Esophagus muscularis mucosa (tissue), 4 donors: ENCODE measurements around the gene MYO1C. TPM values are rescaled to one million over a fixed set of nuclear protein-coding genes. Genes with fewer than 3 reads are reported as not detected.

Source experiments
- DNase-seq: peaks from one replicate; pipeline ENCODE4 v3.0.0-alpha.2; 2017; ENCODE audit errors: extremely low spot score
- H3K27ac ChIP-seq, 4 donors: fragments of 200-600 bp; sonication (generic); replicated peaks in 1 of 4; 1 replicate in 3 of 4; 2 replicates in 1 of 4; pipeline ENCODE4 v1.5.1; 2016 to 2019; ENCODE audit warnings: mild to moderate bottlenecking in 1 of 4
- H3K27me3 ChIP-seq, 4 donors: fragments of 200-600 bp; sonication (generic); one replicate each; pipeline versions ENCODE4 v1.5.1 to v1.6.0; 2016 to 2019
- H3K36me3 ChIP-seq, 4 donors: fragments of 200-600 bp; sonication (generic); one replicate each; pipeline ENCODE4 v1.5.1; 2016 to 2019
- H3K4me1 ChIP-seq, 4 donors: fragments of 200-600 bp; sonication (generic); one replicate each; pipeline ENCODE4 v1.5.1; 2016 to 2019
- H3K4me3 ChIP-seq, 4 donors: fragments of 200-600 bp; sonication (generic); 1 replicate in 2 of 4; 2 replicates in 2 of 4; pipeline ENCODE4 v1.5.1; 2016 to 2019; ENCODE audit warnings: mild to moderate bottlenecking in 4 of 4, moderate library complexity in 1 of 4
- H3K9me3 ChIP-seq, 4 donors: fragments of 200-600 bp; sonication (generic); 1 replicate in 3 of 4; 2 replicates in 1 of 4; pipeline ENCODE4 v1.5.1; 2016 to 2019
- CTCF ChIP-seq, 3 experiments: fragments of 200-600 bp in 2 of 3; fragments of 450-650 bp in 1 of 3; sonication (generic) in 2 of 3; IDR thresholded peaks; one replicate each; pipeline ENCODE4 v1.5.1; 2017 to 2019; ENCODE audit warnings: antibody characterized with exemption in 3 of 3, mild to moderate bottlenecking in 2 of 3, moderate library complexity in 1 of 3
- EP300 ChIP-seq: sonication (generic); formaldehyde crosslinking; IDR thresholded peaks from one replicate; pipeline ENCODE4 v1.6.1; 2017; ENCODE audit warnings: antibody characterized with exemption
- POLR2A ChIP-seq: fragments of 450-650 bp; IDR thresholded peaks from one replicate; pipeline ENCODE4 v1.6.1; 2017; ENCODE audit warnings: antibody characterized with exemption, moderate library complexity, mild to moderate bottlenecking, low read depth
- POLR2AphosphoS5 ChIP-seq, 2 donors: sonication (generic); formaldehyde crosslinking; IDR thresholded peaks; one replicate each; pipeline ENCODE4 v1.6.1; 2017; ENCODE audit warnings: antibody characterized with exemption in 2 of 2
- WGBS: methylation state at CpG from one replicate; pipeline ENCODE4 v1.1.5; 2018; 5-methylcytosine and 5-hydroxymethylcytosine counted together
- intact Hi-C: fragments of 100-400 bp; cut with DNase I; formaldehyde crosslinking; loops from one replicate; pipeline ENCODE4 v1.15.1; 2023
- total RNA-seq, 4 donors: library from RNA; depleted of rRNA; stranded (reverse); fragments of >200 nt; gene quantifications; one replicate each; pipeline versions ENCODE4 v1.1.0 to v1.2.1, GENCODE V29; 2016

The MYO1C gene
- total RNA-seq, 4 donors from 2014 or later, result 248 to 444 (median 347) TPM

GRCh38 chr17:1416414-1416813 lies 76.1 kb downstream of the MYO1C start:
- Histone ChIP-seq H3K27me3 (no peaks in the 10 kb centered on the region), H3K9me3 (no peaks in the 10 kb centered on the region), H3K27ac (no peak overlapping the region), H3K4me3 (no peak overlapping the region), H3K36me3 (peaks cover 6 to 45% (median 28%) of the 10 kb centered on the region in 4 donors), H3K4me1 (peaks cover 0 to 11% (median 8%) of the 10 kb centered on the region in 4 donors)
- intact Hi-C loops, result no loop called here
- no peak for DNase-seq
- TF ChIP-seq CTCF (IDR thresholded peaks at IDR 0.05) (no peak), POLR2A (no peak), EP300 (no peak), POLR2AphosphoS5 (IDR thresholded peaks at IDR 0.05) (no peak)
- 95% methylated on average over 5 of the region's 5 CpGs for WGBS

GRCh38 chr17:1414634-1415033 lies 77.9 kb downstream of the MYO1C start:
- no peak for DNase-seq
- Histone ChIP-seq H3K4me1 (peaks cover 0 to 11% (median 8%) of the 10 kb centered on the region in 4 donors), H3K9me3 (no peaks in the 10 kb centered on the region), H3K27me3 (no peaks in the 10 kb centered on the region), H3K36me3 (peaks cover 0 to 27% (median 12%) of the 10 kb centered on the region in 4 donors), H3K4me3 (no peak overlapping the region), H3K27ac (no peak overlapping the region)
- 72% methylated on average over 10 of the region's 10 CpGs for WGBS
- TF ChIP-seq CTCF (IDR thresholded peaks at IDR 0.05) (no peak), POLR2AphosphoS5 (IDR thresholded peaks at IDR 0.05) (no peak), EP300 (no peak), POLR2A (no peak)
- intact Hi-C loops, result no loop called here

Other genes starting within 250 kb of the MYO1C start
- gene BHLHA9, start 222.2 kb downstream of the MYO1C start, total RNA-seq, result not detected
- under 1 TPM in 3 of 4 donors, not detected in 1; 0.11 to 0.32 (median 0.17) TPM for gene TRARG1, start 213.0 kb downstream of the MYO1C start, total RNA-seq
- 100 to 1,000 TPM; 329 to 408 (median 364) TPM for gene YWHAE, start 92.5 kb downstream of the MYO1C start, total RNA-seq
- gene CRK, start 36.5 kb downstream of the MYO1C start, total RNA-seq, result 100 to 1,000 TPM in 1 of 4 donors, 10 to 100 TPM in 3; 59.8 to 102 (median 75.7) TPM
- gene INPP5K, start 23.9 kb upstream of the MYO1C start, total RNA-seq, result 10 to 100 TPM; 62.0 to 89.3 (median 76.1) TPM
- 10 to 100 TPM; 36.5 to 54.9 (median 47.8) TPM for gene PITPNA, start 70.1 kb upstream of the MYO1C start, total RNA-seq
- gene SLC43A2, start 136.1 kb upstream of the MYO1C start, total RNA-seq, result 10 to 100 TPM in 3 of 4 donors, 1 to 10 TPM in 1; 7.1 to 20.0 (median 13.7) TPM
- 10 to 100 TPM in 3 of 4 donors, 1 to 10 TPM in 1; 6.2 to 19.8 (median 12.8) TPM for gene SCARF1, start 153.0 kb upstream of the MYO1C start, total RNA-seq
- 10 to 100 TPM; 15.8 to 41.5 (median 24.0) TPM for gene RILP, start 157.2 kb upstream of the MYO1C start, total RNA-seq
- 100 to 1,000 TPM; 141 to 187 (median 163) TPM for gene PRPF8, start 192.2 kb upstream of the MYO1C start, total RNA-seq
- gene TLCD2, start 217.7 kb upstream of the MYO1C start, total RNA-seq, result 1 to 10 TPM; 4.6 to 7.7 (median 5.5) TPM
- 10 to 100 TPM; 25.7 to 40.8 (median 32.1) TPM for gene WDR81, start 232.0 kb upstream of the MYO1C start, total RNA-seq